ENCODE measurements around the gene MLF2. TPM values are rescaled to one million over a fixed set of nuclear protein-coding genes. Genes with fewer than 3 reads are reported as not detected.

MLF2 gene
- total and polyA plus RNA-seq, 2 of the 13 experiments (the other 11 are each of a cell fraction or from before 2014, with no cell fraction given), result 88.1 to 167 TPM

GRCh38 chr12:6723607-6724408 lies 29.1 kb downstream of the MLF2 start, which contains the start of gene COPS7A (continued):
- TF ChIP-seq NAIF1 (CRISPR knock-in tag; IDR thresholded peaks at IDR 0.05; ENCODE audit: borderline replicate concordance), result peak; percentile 96
- peak; percentile 58 for TF ChIP-seq SOX5 (CRISPR knock-in tag; IDR thresholded peaks at IDR 0.05; ENCODE audit: borderline replicate concordance)
- TF ChIP-seq ZBTB8A (CRISPR knock-in tag; IDR thresholded peaks at IDR 0.05; ENCODE audit: borderline replicate concordance, low read depth), result no peak; the same call in 1 of the 2 replicates
- TF ChIP-seq ARID4A (CRISPR knock-in tag; IDR thresholded peaks at IDR 0.05; ENCODE audit: borderline replicate concordance), result peak; percentile 93; the same call in 1 of the 2 replicates
- no peak for TF ChIP-seq DDIT3 (CRISPR knock-in tag; IDR thresholded peaks at IDR 0.05)
- TF ChIP-seq HINFP (CRISPR knock-in tag; IDR thresholded peaks at IDR 0.05; ENCODE audit: low read depth), result peak; percentile 23; the same call in 1 of the 2 replicates
- TF ChIP-seq ZNF761 (CRISPR knock-in tag; conservative IDR thresholded peaks at IDR 0.05), result peak; percentile 74; the same call in 1 of the 2 replicates
- TF ChIP-seq EHMT2 (IDR thresholded peaks at IDR 0.05; ENCODE audit: borderline replicate concordance, low read depth, low read length), result no peak
- TF ChIP-seq ZNF816 (CRISPR knock-in tag; IDR thresholded peaks at IDR 0.05; ENCODE audit: borderline replicate concordance), result no peak
- peak; percentile 68 for TF ChIP-seq ZBTB43 (CRISPR knock-in tag; conservative IDR thresholded peaks at IDR 0.05)
- TF ChIP-seq TEF (CRISPR knock-in tag; IDR thresholded peaks at IDR 0.05), result 0 out of 2 replicates have a peak, but pooled peaks have one; percentile 19
- TF ChIP-seq SIN3A (IDR thresholded peaks at IDR 0.05; ENCODE audit: borderline replicate concordance, low read depth, low read length), result peak; percentile 86; the same call in 1 of the 2 replicates
- TF ChIP-seq HNRNPK (IDR thresholded peaks at IDR 0.05; ENCODE audit: low read depth, low read length, poor library complexity, severe bottlenecking), result peak; percentile 84
- TF ChIP-seq CEBPZ (IDR thresholded peaks at IDR 0.05; ENCODE audit: low read length), result no peak
